ENCODE results near the gene ZNF407.
A peak's percentile ranks its signal among the peaks of the same experiment; 100 is the strongest.

Gene ZNF407

GRCh38 chr18:75033516-75033915 is 435.8 kb downstream of the ZNF407 start:
- no peak for DNase-seq

DNA sequence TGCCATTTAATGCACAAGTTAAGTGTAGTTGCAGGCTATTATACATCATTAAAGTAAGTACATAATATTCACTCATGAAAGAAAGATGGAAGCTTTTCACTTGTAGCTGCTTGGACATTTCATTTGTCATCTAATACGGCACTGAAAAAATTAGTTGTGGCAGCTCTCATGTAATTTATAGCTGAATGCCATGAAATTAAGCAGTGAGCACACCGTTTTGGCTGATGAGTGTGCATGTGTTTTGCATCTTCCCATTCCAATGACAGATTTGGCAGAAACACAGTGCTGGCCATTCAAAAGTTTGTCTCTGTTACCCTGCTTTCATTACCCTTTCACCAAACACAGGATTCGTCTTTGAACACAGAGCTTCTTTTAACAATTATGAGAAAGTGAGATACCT is 437.3 kb downstream of the ZNF407 start:
- no peak for DNase-seq

GRCh38 chr18:75035928-75036327 is 438.3 kb downstream of the ZNF407 start:
- no peak for DNase-seq

DNA sequence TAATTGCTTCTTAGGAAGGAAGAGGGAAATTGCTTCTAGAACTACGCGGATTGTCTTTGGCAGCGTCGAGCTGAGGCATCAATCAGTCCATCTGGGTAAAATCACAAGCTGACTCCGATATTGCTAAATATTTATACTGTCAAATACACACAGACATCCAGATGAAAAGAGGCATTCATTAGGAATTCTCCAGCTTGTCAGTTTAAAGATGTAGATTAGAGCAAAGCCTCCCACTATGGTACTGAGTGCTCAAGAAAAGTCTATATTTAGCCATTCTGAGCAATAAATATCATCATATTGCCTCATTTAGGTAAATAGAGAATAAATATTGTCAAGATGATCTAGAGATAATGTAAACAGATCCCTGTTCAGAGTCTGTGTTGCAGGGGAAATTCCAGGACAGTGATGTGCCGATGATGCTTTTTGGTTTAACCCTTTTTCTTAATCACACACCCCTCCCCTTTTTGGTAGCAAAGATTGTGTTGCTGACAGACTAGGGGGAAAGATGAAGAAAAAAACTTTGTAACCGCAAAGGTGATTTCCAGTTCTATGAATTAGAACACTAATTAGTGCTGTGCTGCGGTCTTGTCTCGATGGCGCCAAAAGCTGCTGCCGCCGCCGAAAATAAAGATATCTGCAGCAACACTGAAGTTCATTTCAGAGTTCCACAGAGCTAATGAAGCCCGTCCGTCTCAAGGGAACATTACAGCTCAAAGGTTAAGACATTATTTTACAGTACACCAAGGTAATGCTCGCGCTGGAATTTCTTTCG is 439.4 kb downstream of the ZNF407 start:
- no peak for DNase-seq

DNA sequence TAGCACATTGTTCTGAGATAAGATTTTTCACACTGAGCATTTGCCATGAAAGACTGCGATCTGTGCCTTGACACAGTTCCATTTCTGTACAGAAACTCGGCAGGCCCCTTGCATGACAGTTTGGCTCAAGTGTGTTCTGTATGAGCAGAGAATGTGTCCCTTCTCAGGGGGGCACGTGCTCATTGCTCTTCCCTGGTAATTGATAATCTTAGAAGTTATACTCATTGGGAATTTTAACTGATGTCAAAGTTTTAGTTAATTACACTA is 440.0 kb downstream of the ZNF407 start:
- DNase-seq, result no peak

DNA sequence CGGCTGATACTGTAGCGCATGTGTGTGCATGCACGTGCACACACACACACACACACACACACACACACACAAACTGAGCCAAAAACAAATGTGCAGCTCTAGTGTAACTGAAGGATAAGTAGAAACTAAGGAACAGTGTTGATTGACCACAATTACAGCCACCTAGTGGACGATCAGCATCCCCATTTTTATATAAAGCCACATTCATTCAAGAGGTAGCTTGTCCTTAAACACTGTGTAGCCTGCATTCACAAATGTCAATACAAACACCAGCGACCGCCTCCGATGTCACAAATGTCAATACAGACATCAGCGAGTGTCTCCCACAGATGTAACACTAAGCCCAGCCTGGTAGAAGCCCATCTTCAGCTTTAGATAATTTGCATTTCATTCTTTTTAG is 443.9 kb downstream of the ZNF407 start:
- DNase-seq, result peak; percentile 27

DNA sequence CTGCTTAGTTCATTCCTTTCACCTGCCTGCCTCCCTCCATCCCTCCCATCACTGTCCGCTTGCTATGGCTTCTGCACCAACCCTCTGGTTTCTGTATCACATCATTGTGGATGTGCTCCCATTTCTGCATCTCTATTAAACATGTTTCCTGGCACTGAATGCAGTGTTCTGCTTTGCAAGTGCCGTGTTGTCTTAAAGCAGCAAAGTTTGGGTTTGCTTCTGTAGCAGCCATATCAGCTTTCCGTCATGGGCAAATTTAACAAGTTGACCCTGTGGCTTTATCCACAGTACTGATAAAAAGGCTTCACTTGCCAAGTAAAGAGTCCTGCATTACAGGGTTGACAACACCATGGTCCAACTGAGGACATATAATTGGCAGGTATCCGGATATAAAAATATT is 445.8 kb downstream of the ZNF407 start:
- no peak for DNase-seq

- no peak for DNase-seq
Measured at GRCh38 chr18:75044296-75044695, 446.6 kb downstream of the ZNF407 start.

GRCh38 chr18:75044791-75045190 is 447.1 kb downstream of the ZNF407 start:
- no peak for DNase-seq

- DNase-seq, result no peak
Measured at GRCh38 chr18:75045272-75045671, 447.6 kb downstream of the ZNF407 start.

GRCh38 chr18:75047240-75047961 is 449.7 kb downstream of the ZNF407 start:
- DNase-seq, result no peak

- DNase-seq, result no peak
Measured at GRCh38 chr18:75048776-75049454, 451.2 kb downstream of the ZNF407 start.

DNA sequence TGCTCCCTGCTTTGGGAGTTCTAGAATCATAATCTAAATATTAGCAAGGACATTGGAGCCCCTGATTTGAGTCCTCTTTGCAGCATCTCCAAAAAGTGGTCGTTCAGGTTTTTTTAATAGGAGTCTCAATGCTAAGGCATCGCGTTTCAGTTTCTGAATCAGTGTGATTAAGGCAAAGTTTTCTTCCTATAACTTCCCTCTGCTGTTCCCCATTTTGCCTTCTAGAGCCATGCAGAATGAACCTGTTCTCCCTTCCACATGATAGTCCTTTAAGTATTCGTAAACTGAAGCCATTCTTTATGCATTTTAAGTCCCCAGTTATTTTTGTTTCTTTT is 451.8 kb downstream of the ZNF407 start:
- DNase-seq, result no peak

- DNase-seq, result no peak
Measured at GRCh38 chr18:75051757-75052156, 454.1 kb downstream of the ZNF407 start.

- no peak for DNase-seq
Measured at GRCh38 chr18:75052475-75052874, 454.8 kb downstream of the ZNF407 start.

- DNase-seq, result no peak
Measured at GRCh38 chr18:75053028-75053629, 455.5 kb downstream of the ZNF407 start.

- no peak for DNase-seq
Measured at GRCh38 chr18:75054046-75054445, 456.4 kb downstream of the ZNF407 start.

- no peak for DNase-seq
Measured at GRCh38 chr18:75054611-75055010, 456.9 kb downstream of the ZNF407 start.

DNA sequence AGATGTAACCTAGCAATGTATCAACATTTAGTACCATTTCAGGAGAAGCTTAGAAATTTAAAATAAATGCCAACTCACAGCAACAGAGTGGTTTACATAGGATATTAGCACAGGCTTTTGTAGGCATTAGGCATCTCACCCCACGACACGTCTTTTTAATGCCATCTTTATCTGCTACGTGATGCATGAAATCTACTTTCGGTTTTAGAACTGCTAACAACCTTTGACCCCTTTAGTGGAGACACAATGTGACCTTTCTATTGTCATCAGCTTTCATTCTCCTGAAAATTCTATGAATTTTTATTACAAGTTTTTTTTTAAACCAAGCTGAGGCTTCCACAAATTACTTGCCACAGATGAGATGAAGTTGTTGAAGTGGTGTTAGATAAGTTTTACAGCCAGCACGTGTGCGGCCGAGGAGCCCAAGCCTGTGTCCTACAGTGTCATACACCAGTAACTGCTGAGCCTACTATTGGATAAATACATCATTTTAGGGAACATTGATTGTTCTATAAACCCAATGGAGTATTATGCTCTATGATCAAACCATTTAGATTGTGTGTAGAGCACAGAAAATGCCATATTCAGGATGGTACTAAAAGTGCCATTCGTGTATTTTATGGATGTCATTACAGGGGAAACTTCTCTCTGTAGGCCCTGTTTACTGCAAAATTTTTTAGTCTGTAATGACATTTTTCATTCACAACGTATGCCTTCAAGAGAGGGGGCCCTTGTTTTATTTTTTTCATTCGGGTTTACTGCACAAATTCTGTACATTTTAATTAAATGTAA is 459.7 kb downstream of the ZNF407 start:
- DNase-seq, result no peak

- DNase-seq, result no peak
Measured at GRCh38 chr18:75060185-75060584, 462.5 kb downstream of the ZNF407 start.

GRCh38 chr18:75062297-75062886 is 464.7 kb downstream of the ZNF407 start:
- no peak for DNase-seq

- no peak for DNase-seq
Measured at GRCh38 chr18:75063196-75063595, 465.5 kb downstream of the ZNF407 start.

Measured in hematopoietic multipotent progenitor cell treated with erythropoietin and hydrocortisone succinate and interleukin-3 and kit ligand, for 8 days (in vitro differentiated cells).